ENCODE results near the gene DHX57. TPM values are rescaled to one million over a fixed set of nuclear protein-coding genes. Genes with fewer than 3 reads are reported as not detected.

The DHX57 gene
- total and polyA plus RNA-seq, 8 donors: 14.7 to 42.8 (median 38.1) TPM

DNA sequence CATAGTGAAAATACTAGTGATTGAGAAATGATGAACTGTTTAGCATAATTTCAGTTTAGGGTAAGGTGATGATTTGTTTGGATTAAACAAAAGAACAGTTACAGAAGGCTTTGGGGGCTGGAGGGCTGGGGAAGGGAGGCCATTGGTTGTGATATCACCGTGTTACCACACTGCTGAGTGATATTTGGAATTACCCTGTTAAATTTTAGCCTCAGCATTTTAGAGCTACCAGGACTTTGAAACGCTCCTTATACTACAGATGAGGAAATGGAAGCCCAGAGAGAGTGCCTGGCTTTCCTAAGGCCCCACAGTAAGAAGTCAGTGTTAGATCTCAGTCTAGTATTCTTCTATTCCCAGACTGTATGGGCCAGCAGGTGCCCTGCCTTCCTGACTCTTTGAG is 29.5 kb upstream of the DHX57 start:
- Histone ChIP-seq H3K4me3 (no peak overlapping the region), H3K4me1 (no peaks in the 10 kb centered on the region), H3K36me3 (no peaks in the 10 kb centered on the region), H3K27ac (no peak overlapping the region), H3K9me3 (no peaks in the 10 kb centered on the region), H3K27me3 (no peaks in the 10 kb centered on the region)
- DNase-seq (no peak), ATAC-seq (no peak)
- intact Hi-C loops (cut with DNase I): no loop called here
- TF ChIP-seq, protein P1, sequence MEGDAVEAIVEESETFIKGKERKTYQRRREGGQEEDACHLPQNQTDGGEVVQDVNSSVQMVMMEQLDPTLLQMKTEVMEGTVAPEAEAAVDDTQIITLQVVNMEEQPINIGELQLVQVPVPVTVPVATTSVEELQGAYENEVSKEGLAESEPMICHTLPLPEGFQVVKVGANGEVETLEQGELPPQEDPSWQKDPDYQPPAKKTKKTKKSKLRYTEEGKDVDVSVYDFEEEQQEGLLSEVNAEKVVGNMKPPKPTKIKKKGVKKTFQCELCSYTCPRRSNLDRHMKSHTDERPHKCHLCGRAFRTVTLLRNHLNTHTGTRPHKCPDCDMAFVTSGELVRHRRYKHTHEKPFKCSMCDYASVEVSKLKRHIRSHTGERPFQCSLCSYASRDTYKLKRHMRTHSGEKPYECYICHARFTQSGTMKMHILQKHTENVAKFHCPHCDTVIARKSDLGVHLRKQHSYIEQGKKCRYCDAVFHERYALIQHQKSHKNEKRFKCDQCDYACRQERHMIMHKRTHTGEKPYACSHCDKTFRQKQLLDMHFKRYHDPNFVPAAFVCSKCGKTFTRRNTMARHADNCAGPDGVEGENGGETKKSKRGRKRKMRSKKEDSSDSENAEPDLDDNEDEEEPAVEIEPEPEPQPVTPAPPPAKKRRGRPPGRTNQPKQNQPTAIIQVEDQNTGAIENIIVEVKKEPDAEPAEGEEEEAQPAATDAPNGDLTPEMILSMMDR (IDR thresholded peaks at IDR 0.05): no peak

DNA sequence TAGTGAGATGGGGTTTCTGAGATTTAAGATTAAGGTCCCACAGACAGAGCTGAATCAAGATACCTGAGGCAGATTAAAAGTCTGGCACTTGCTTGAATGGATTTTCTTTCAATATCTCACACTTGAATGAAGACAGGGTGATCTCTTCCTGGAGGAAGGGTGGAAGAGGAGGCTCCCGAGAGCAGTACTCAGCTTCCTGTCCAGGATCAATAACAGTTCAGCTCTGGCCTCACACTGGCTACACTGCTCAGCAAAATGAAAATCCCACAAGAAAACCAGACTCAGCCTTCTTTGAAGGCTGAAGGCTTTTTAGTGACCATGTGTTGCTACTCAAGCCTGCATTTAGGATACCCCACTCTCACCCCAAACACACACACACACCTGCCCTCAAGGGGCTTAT is 25.0 kb upstream of the DHX57 start:
- Histone ChIP-seq H3K4me1 (no peaks in the 10 kb centered on the region), H3K27me3 (no peaks in the 10 kb centered on the region), H3K9me3 (no peaks in the 10 kb centered on the region), H3K4me3 (no peak overlapping the region), H3K27ac (no peak overlapping the region), H3K36me3 (no peaks in the 10 kb centered on the region)
- TF ChIP-seq, protein P1 (IDR thresholded peaks at IDR 0.05): no peak
- DNase-seq (no peak), ATAC-seq (no peak)
- intact Hi-C loops (cut with DNase I): no loop called here

DNA sequence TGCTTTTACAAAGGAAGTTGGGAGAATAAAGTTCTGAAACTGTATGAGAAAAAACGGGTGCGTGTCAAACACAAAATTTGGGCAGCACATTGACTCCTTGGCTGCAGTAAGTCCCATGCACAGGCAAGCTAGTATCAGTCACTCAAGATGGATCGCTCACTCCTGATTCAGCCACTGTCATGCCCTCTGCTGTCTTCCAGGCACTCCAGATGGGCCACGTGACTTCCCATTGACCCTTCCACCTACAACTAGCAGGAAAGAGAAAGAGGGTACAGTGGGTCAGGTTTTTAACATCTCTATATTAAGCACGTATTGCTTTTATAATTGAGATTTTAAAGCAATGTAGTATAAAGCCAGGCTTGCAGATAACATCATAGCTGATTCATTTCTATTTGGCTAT is 22.5 kb upstream of the DHX57 start:
- Histone ChIP-seq H3K4me1 (no peaks in the 10 kb centered on the region), H3K27ac (no peak overlapping the region), H3K27me3 (no peaks in the 10 kb centered on the region), H3K36me3 (no peaks in the 10 kb centered on the region), H3K9me3 (no peaks in the 10 kb centered on the region), H3K4me3 (no peak overlapping the region)
- TF ChIP-seq, protein P1 (IDR thresholded peaks at IDR 0.05): no peak
- intact Hi-C loops (cut with DNase I): no loop called here
- no peak for DNase-seq
- ATAC-seq: no peak

DNA sequence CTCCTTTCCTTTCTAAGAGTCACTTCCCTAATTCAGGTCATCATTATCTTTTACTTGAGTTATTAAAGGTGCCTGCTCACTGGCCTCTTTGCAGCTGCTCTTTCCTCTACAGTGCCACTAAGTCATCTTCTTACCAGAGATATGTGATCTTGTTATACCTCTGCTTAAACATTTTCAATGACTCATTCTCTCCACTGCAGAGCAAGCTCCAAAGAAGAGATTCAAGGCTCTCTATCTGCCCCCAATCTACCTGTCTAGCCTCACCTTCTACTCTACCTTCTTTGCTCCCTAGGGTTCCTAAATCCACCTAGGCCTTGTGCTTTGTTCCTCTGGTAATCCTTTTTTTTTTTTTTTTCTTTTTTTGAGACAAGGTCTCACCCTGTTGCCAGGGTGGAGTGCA is 17.1 kb upstream of the DHX57 start:
- H3K4me1 ChIP-seq: no peaks in the 10 kb centered on the region
- DNase-seq (no peak), ATAC-seq (no peak)
- no peaks in the 10 kb centered on the region for H3K36me3 ChIP-seq
- no peak overlapping the region for H3K4me3 ChIP-seq
- intact Hi-C loops (cut with DNase I): no loop called here
- H3K27ac ChIP-seq: no peak overlapping the region
- H3K9me3 ChIP-seq: no peaks in the 10 kb centered on the region
- H3K27me3 ChIP-seq: no peaks in the 10 kb centered on the region
- TF ChIP-seq, protein P1 (IDR thresholded peaks at IDR 0.05): no peak

DNA sequence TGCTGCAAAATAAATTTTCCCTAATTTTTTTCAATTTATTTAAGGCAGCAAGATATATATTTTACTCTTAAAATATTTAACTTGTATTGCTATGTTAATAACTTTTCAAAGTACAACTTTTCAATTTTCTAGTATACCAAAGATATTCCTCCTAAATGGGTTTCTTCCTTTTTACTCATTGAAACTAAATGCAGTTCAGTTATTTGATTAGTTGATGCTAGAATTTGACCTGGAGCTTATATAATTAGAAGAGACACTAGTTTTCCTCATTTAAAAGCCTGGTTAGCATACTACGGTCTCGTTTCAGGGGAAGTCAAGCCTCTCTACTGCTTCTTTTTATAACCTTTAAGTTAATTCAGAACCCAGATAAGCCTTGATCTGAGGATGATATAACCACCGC is 13.8 kb upstream of the DHX57 start, which contains the start of gene ARHGEF33:
ARHGEF33 (plus strand) TSS at position 301 of the 400 bp plus-strand sequence. CDS start 29,573 bp downstream, outside the sequence.
- TF ChIP-seq, protein P1 (IDR thresholded peaks at IDR 0.05): no peak
- intact Hi-C loops (cut with DNase I): no loop called here
- ATAC-seq: no peak

More for the DNA sequence above, 13.8 kb upstream of the DHX57 start, which contains the start of gene ARHGEF33:
- H3K27ac ChIP-seq: no peak within 1 kb of the TSS
- no peaks in the 10 kb centered on the region for H3K36me3 ChIP-seq
- no peaks in the 10 kb centered on the region for H3K9me3 ChIP-seq
- no peaks in the 10 kb centered on the region for H3K27me3 ChIP-seq
- no peaks in the 10 kb centered on the region for H3K4me1 ChIP-seq
- DNase-seq: no peak
- H3K4me3 ChIP-seq: no peak within 1 kb of the TSS
